ENCODE results near the gene FNDC7. TPM values are rescaled to one million over a fixed set of nuclear protein-coding genes. Genes with fewer than 3 reads are reported as not detected.

Gene FNDC7
- total RNA-seq, 4 donors from 2014 or later = 0.07 TPM; not detected in 3

DNA sequence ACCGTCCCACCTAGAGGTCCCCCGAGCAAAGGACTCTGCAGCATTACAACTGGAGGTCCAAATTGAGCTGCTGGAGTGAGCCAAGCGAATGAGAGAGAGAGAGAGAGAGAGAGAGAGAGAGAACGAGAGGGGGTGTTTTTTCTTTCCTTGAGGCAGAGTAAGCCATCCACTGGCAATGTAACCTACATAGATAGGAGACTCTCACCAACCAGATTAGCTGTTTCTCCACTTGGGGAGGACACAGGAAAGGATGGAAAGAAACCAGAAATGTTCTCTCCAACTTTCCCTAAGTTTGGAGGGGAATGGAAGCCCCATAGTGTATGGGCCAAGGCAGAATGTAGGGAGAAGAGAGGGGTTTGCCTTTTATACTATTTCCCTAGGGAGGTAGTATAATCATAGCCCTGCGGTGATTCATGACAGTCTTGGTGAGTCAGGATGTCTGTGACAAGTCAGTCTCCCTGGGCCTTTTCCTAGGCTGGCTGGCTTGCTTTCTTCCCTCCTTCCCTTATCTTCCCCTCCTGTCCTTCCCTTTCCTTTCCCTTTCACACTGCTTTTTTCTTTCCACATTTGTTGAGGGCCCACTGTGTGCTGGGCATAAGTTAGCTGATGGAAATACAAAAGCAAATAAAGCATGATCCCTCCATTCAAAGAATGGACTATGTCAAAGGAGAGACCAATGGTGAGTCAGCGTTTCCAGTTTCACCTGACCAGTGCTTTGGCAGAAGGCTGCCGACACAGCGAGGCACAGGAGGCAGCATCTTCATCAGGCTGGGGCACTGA lies 7.1 kb downstream of the FNDC7 start:
- Histone ChIP-seq H3K9me3 (no peaks in the 10 kb centered on the region), H3K27ac (no peak overlapping the region), H3K27me3 (no peaks in the 10 kb centered on the region), H3K4me3 (no peak overlapping the region), H3K4me1 (no peaks in the 10 kb centered on the region), H3K36me3 (no peaks in the 10 kb centered on the region)
- TF ChIP-seq, protein P1, sequence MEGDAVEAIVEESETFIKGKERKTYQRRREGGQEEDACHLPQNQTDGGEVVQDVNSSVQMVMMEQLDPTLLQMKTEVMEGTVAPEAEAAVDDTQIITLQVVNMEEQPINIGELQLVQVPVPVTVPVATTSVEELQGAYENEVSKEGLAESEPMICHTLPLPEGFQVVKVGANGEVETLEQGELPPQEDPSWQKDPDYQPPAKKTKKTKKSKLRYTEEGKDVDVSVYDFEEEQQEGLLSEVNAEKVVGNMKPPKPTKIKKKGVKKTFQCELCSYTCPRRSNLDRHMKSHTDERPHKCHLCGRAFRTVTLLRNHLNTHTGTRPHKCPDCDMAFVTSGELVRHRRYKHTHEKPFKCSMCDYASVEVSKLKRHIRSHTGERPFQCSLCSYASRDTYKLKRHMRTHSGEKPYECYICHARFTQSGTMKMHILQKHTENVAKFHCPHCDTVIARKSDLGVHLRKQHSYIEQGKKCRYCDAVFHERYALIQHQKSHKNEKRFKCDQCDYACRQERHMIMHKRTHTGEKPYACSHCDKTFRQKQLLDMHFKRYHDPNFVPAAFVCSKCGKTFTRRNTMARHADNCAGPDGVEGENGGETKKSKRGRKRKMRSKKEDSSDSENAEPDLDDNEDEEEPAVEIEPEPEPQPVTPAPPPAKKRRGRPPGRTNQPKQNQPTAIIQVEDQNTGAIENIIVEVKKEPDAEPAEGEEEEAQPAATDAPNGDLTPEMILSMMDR (IDR thresholded peaks at IDR 0.05 in 4 of 5, conservative IDR thresholded peaks at IDR 0.05 in 1 of 5) = no peak
- TF ChIP-seq POLR2A (IDR thresholded peaks at IDR 0.05) = no peak
- in situ Hi-C loops (cut with MboI; ENCODE audit: low sequenced_read_pairs in 4 of 4) (no loop called here), intact Hi-C loops (cut with DNase I; ENCODE audit: low total_unique reads) (no loop called here)
- ATAC-seq = no peak
- no peak for DNase-seq

DNA sequence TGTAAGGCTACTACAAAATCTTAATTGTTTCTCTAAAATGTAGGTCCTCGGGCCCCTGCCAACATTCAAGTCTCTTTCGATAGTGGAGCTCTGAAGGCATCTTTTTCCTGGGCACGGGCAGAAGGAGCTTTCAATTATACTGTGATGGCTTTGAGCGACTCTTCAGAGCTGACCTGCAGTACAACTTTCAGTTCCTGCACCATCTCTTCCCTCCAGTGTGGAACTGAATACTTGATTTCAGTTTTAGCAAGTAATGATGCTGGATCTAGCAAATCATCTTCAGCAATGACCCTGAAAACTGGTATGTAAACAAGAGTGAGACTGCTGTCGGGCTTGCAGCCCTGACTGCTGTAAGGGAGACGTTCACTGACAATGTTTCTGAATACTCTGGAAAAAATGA lies 9.6 kb downstream of the FNDC7 start:
- no peak for DNase-seq
- in situ Hi-C loops (cut with MboI; ENCODE audit: low sequenced_read_pairs in 4 of 4) (no loop called here), intact Hi-C loops (cut with DNase I; ENCODE audit: low total_unique reads) (no loop called here)
- H3K27ac ChIP-seq = no peak overlapping the region
- no peaks in the 10 kb centered on the region for H3K9me3 ChIP-seq
- ATAC-seq = no peak
- H3K36me3 ChIP-seq = no peaks in the 10 kb centered on the region
- H3K4me1 ChIP-seq = no peaks in the 10 kb centered on the region
- no peaks in the 10 kb centered on the region for H3K27me3 ChIP-seq
- H3K4me3 ChIP-seq = no peak overlapping the region
- TF ChIP-seq, protein P1 (IDR thresholded peaks at IDR 0.05 in 4 of 5, conservative IDR thresholded peaks at IDR 0.05 in 1 of 5) = no peak
- no peak for TF ChIP-seq POLR2A (IDR thresholded peaks at IDR 0.05)

DNA sequence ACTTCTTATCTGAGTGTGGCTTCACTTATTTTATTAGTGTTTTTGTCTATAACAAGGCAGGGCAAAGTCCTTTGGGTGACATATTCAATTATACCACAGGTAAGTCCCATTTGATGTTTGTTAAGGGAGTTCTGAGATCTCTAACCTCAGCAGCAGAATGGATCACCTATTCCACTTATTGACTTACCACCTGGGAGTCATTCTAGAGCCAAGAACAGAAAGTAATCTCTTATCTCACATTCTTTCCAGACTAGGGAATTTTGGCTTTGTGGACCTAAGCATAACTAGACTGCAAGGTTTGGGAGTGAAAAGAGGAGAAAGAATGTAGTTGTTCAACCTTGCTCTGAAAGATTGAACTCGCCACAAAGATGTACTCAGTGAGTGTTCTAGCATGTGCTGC lies 13.2 kb downstream of the FNDC7 start:
- Histone ChIP-seq H3K4me1 (no peaks in the 10 kb centered on the region), H3K36me3 (no peaks in the 10 kb centered on the region), H3K27ac (no peak overlapping the region), H3K27me3 (no peaks in the 10 kb centered on the region), H3K4me3 (no peak overlapping the region), H3K9me3 (no peaks in the 10 kb centered on the region)
- in situ Hi-C loops (cut with MboI; ENCODE audit: low sequenced_read_pairs in 4 of 4) = no loop called here
- TF ChIP-seq, protein P1 (IDR thresholded peaks at IDR 0.05 in 4 of 5, conservative IDR thresholded peaks at IDR 0.05 in 1 of 5) = no peak
- TF ChIP-seq POLR2A (IDR thresholded peaks at IDR 0.05) = no peak
- intact Hi-C loops (cut with DNase I; ENCODE audit: low total_unique reads) = no loop called here
- ATAC-seq (no peak), DNase-seq (no peak)

DNA sequence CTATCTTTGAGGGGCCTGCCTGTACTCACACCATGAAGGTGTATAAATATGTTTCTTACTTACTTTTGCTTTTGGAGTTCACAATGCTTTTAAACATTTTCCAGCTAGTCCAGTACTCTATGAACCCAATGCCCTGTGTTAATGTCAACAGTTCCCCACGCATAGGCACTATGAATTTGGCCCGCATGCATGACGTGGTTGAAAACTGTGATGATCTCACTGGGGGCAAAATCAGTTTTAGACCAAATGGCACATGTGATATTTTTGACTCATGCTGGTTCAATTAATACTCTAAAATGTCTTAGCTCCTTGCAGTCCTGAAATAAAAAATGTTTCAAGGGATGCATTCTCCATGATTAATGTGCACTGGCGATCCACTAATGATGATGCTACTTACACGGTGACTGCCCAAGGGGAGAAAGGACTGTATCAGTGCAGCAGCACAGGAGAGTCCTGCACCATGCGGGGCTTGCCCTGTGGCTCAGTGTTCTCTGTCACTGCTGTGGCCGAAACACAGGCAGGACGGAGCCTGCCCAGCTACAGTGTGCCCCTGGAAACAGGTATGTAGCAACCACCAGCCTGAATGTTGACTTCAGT lies 15.7 kb downstream of the FNDC7 start:
- ATAC-seq (no peak), DNase-seq (no peak)
- Histone ChIP-seq H3K4me3 (no peak overlapping the region), H3K27ac (no peak overlapping the region), H3K27me3 (no peaks in the 10 kb centered on the region), H3K4me1 (no peaks in the 10 kb centered on the region), H3K9me3 (no peaks in the 10 kb centered on the region), H3K36me3 (no peaks in the 10 kb centered on the region)
- TF ChIP-seq, protein P1 (IDR thresholded peaks at IDR 0.05 in 4 of 5, conservative IDR thresholded peaks at IDR 0.05 in 1 of 5) = no peak
- in situ Hi-C loops (cut with MboI; ENCODE audit: low sequenced_read_pairs in 4 of 4) (no loop called here), intact Hi-C loops (cut with DNase I; ENCODE audit: low total_unique reads) (no loop called here)
